ENCODE results near the gene TSC2.

TSC2 gene

GRCh38 chr16:2045965-2046892, 1.6 kb upstream of the TSC2 start:
- TF ChIP-seq CTCF (IDR thresholded peaks at IDR 0.05; ENCODE audit: low read depth, low read length) = no peak
- peak overlapping the region in 1 of 2 donors; percentile 82 for H3K4me3 ChIP-seq (replicated peaks in 1 of 2; ENCODE audit: low read depth in 2 of 2, low read length in 2 of 2)
- DNase-seq (ENCODE audit: low read depth in 2 of 2) = no peak

GRCh38 chr16:2046893-2047329, 874 bp upstream of the TSC2 start:
- TF ChIP-seq CTCF (IDR thresholded peaks at IDR 0.05; ENCODE audit: low read depth, low read length) = peak; percentile 0
- H3K4me3 ChIP-seq (replicated peaks in 1 of 2; ENCODE audit: low read depth in 2 of 2, low read length in 2 of 2) = peak overlapping the region; percentile 80 to 82
- DNase-seq (ENCODE audit: low read depth in 2 of 2) = no peak

- TF ChIP-seq CTCF (IDR thresholded peaks at IDR 0.05; ENCODE audit: low read depth, low read length) = no peak
- H3K4me3 ChIP-seq (replicated peaks in 1 of 2; ENCODE audit: low read depth in 2 of 2, low read length in 2 of 2) = peak overlapping the region; percentile 80 to 82
- no peak for DNase-seq (ENCODE audit: low read depth in 2 of 2)
Measured at GRCh38 chr16:2048116-2048543, 345 bp downstream of the TSC2 start.

- no peak for DNase-seq (ENCODE audit: low read depth in 2 of 2)
- no peak overlapping the region for H3K4me3 ChIP-seq (replicated peaks in 1 of 2; ENCODE audit: low read depth in 2 of 2, low read length in 2 of 2)
- TF ChIP-seq CTCF (IDR thresholded peaks at IDR 0.05; ENCODE audit: low read depth, low read length) = no peak
Measured at GRCh38 chr16:2053211-2053610, 5.4 kb downstream of the TSC2 start.

GRCh38 chr16:2053897-2054296, 6.1 kb downstream of the TSC2 start:
- no peak overlapping the region for H3K4me3 ChIP-seq (replicated peaks in 1 of 2; ENCODE audit: low read depth in 2 of 2, low read length in 2 of 2)
- no peak for TF ChIP-seq CTCF (IDR thresholded peaks at IDR 0.05; ENCODE audit: low read depth, low read length)
- no peak for DNase-seq (ENCODE audit: low read depth in 2 of 2)

GRCh38 chr16:2054543-2055245, 6.9 kb downstream of the TSC2 start:
- H3K4me3 ChIP-seq (replicated peaks in 1 of 2; ENCODE audit: low read depth in 2 of 2, low read length in 2 of 2) = no peak overlapping the region
- DNase-seq (ENCODE audit: low read depth in 2 of 2) = no peak
- TF ChIP-seq CTCF (IDR thresholded peaks at IDR 0.05; ENCODE audit: low read depth, low read length) = no peak
